PFSK-1 (cell line): ENCODE results near the gene ERI3.

Source experiments
- FOXP2 ChIP-seq: optimal IDR thresholded peaks from 2 replicates; pipeline ENCODE3; 2011; ENCODE audit warnings: borderline replicate concordance, control low read depth, inconsistent platforms; ENCODE audit not compliant: insufficient read depth; ENCODE audit errors: extremely low read length, extremely low read depth
- POLR2AphosphoS5 ChIP-seq: IDR thresholded peaks from 2 replicates; pipeline ENCODE4 v1.6.1; 2012; ENCODE audit warnings: low read depth, mild to moderate bottlenecking, control low read depth, low read length, moderate library complexity
- REST ChIP-seq, 2 experiments: IDR thresholded peaks; 2 replicates each; pipeline versions ENCODE4 v1.6.1 to v1.8.0; 2011 to 2012; ENCODE audit warnings: low read depth in 2 of 2, low read length in 2 of 2, control low read depth in 1 of 2, inconsistent platforms in 1 of 2, mild to moderate bottlenecking in 1 of 2, moderate library complexity in 1 of 2; ENCODE audit not compliant: insufficient read depth in 1 of 2
- SIN3A ChIP-seq: IDR thresholded peaks from 2 replicates; pipeline ENCODE4 v1.6.1; 2012; ENCODE audit warnings: mild to moderate bottlenecking, low read length, moderate library complexity, borderline replicate concordance; ENCODE audit not compliant: insufficient read depth
- TAF1 ChIP-seq: IDR thresholded peaks from 2 replicates; pipeline ENCODE4 v1.6.1; 2012; ENCODE audit warnings: low read length, control low read depth, borderline replicate concordance; ENCODE audit not compliant: insufficient read depth

ERI3 gene

GRCh38 chr1:44272992-44273391 lies 82.1 kb downstream of the ERI3 start:
- TF ChIP-seq TAF1 (no peak), FOXP2 (no peak), POLR2AphosphoS5 (no peak), REST (IDR thresholded peaks at IDR 0.05; ENCODE audit: insufficient read depth in 1 of 2, low read depth in 2 of 2, low read length in 2 of 2) (no peak), SIN3A (no peak)

- TF ChIP-seq REST (IDR thresholded peaks at IDR 0.05; ENCODE audit: insufficient read depth in 1 of 2, low read depth in 2 of 2, low read length in 2 of 2) (no peak), SIN3A (no peak), POLR2AphosphoS5 (no peak), TAF1 (no peak), FOXP2 (no peak)
Measured at GRCh38 chr1:44271646-44272045, 83.4 kb downstream of the ERI3 start.

- TF ChIP-seq SIN3A: no peak
- TF ChIP-seq REST (IDR thresholded peaks at IDR 0.05; ENCODE audit: insufficient read depth in 1 of 2, low read depth in 2 of 2, low read length in 2 of 2): no peak
- no peak for TF ChIP-seq POLR2AphosphoS5
- TF ChIP-seq TAF1: no peak
- TF ChIP-seq FOXP2: no peak
Measured at GRCh38 chr1:44270686-44271628, 84.1 kb downstream of the ERI3 start.

- TF ChIP-seq FOXP2 (no peak), REST (IDR thresholded peaks at IDR 0.05; ENCODE audit: insufficient read depth in 1 of 2, low read depth in 2 of 2, low read length in 2 of 2) (no peak), SIN3A (no peak), TAF1 (no peak), POLR2AphosphoS5 (no peak)
Measured at GRCh38 chr1:44268054-44268453, 87.0 kb downstream of the ERI3 start.
